HG02943 (cell line): Measurements from ENCODE around the gene FNDC3A.
A peak's percentile ranks its signal among the peaks of the same experiment; 100 is the strongest.
"Not testable (repeated sequence)": the region's sequence is repeated elsewhere in the genome, so short reads cannot be mapped to it uniquely, and the experiment has no call there.

Experiments used
- ATAC-seq: cut with Tn5 transposase; IDR thresholded peaks from one replicate; pipeline ENCODE4 v1.9.1; 2021; ENCODE audit warnings: mild to moderate bottlenecking, low read depth, moderate library complexity; ENCODE audit not compliant: unreplicated experiment

Gene FNDC3A

GRCh38 chr13:48976576-48977285, 1.0 kb downstream of the FNDC3A start:
- ATAC-seq = peak; percentile 7

- no peak for ATAC-seq
Observed at GRCh38 chr13:48977286-48977625, 1.5 kb downstream of the FNDC3A start.

GRCh38 chr13:48977973-48978372, 2.3 kb downstream of the FNDC3A start:
- ATAC-seq = no peak

- ATAC-seq = no peak
Observed at GRCh38 chr13:48978942-48979601, 3.4 kb downstream of the FNDC3A start.

GRCh38 chr13:48979892-48980291, 4.2 kb downstream of the FNDC3A start:
- no peak for ATAC-seq

- no peak for ATAC-seq
Observed at GRCh38 chr13:48983331-48983730, 7.6 kb downstream of the FNDC3A start.

GRCh38 chr13:48985756-48986155, 10.0 kb downstream of the FNDC3A start:
- no peak for ATAC-seq

GRCh38 chr13:48990900-48991299, 15.2 kb downstream of the FNDC3A start:
- ATAC-seq = no peak

- no peak for ATAC-seq
Observed at GRCh38 chr13:48993150-48993549, 17.4 kb downstream of the FNDC3A start.

- ATAC-seq = no peak
Observed at GRCh38 chr13:48994706-48995105, 19.0 kb downstream of the FNDC3A start.

GRCh38 chr13:48998641-48999292, 23.1 kb downstream of the FNDC3A start:
- no peak for ATAC-seq

- ATAC-seq = no peak
Observed at GRCh38 chr13:49000247-49000646, 24.5 kb downstream of the FNDC3A start.

- not testable (repeated sequence) for ATAC-seq
Observed at GRCh38 chr13:49018986-49019635, 43.4 kb downstream of the FNDC3A start.

GRCh38 chr13:49020328-49020727, 44.6 kb downstream of the FNDC3A start:
- no peak for ATAC-seq

GRCh38 chr13:49020940-49021553, 45.3 kb downstream of the FNDC3A start:
- ATAC-seq = no peak

- no peak for ATAC-seq
Observed at GRCh38 chr13:49021953-49022352, 46.2 kb downstream of the FNDC3A start.

- ATAC-seq = no peak
Observed at GRCh38 chr13:49022472-49023144, 46.9 kb downstream of the FNDC3A start.

- ATAC-seq = no peak
Observed at GRCh38 chr13:49023431-49023830, 47.7 kb downstream of the FNDC3A start.

- no peak for ATAC-seq
Observed at GRCh38 chr13:49026851-49027250, 51.1 kb downstream of the FNDC3A start.

GRCh38 chr13:49029570-49029969, 53.9 kb downstream of the FNDC3A start:
- ATAC-seq = no peak
